Measurements from ENCODE around the gene DHX32.

The DHX32 gene

GRCh38 chr10:125822878-125823662, 58.0 kb downstream of the DHX32 start, which contains the start of the genes BCCIP and UROS:
TSS of gene BCCIP (plus strand) at chr10:125823546. CDS start at chr10:125823558, 12 bp downstream.
TSS of gene UROS (minus strand) at chr10:125823258. CDS start at chr10:125816499, 6,759 bp downstream.
- H2BK120ac ChIP-seq (ENCODE audit: low read depth, low read length), result no peak within 1 kb of the TSS
- H3K36me3 ChIP-seq (replicated peaks in 1 of 2; ENCODE audit: control insufficient read depth in 2 of 2, insufficient read depth in 2 of 2, low read length in 2 of 2), result peaks cover 2 to 45% of the 10 kb centered on the region in 2 donors
- peak within 1 kb of the TSS; percentile 51 for H3K14ac ChIP-seq (ENCODE audit: low read length)
- peak within 1 kb of the TSS; percentile 96 for H3K18ac ChIP-seq (ENCODE audit: low read length)
- H4K91ac ChIP-seq (ENCODE audit: low read depth, low read length, poor library complexity), result peak within 1 kb of the TSS; percentile 18
- H2AK5ac ChIP-seq (ENCODE audit: low read depth, low read length), result peak within 1 kb of the TSS; percentile 33
- no peak within 1 kb of the TSS for H4K8ac ChIP-seq (ENCODE audit: low read depth, low read length)
- H3K27me3 ChIP-seq (ENCODE audit: control insufficient read depth in 3 of 3, insufficient read depth in 3 of 3, low read depth in 1 of 3, low read length in 3 of 3), result no peaks in the 10 kb centered on the region
- peak within 1 kb of the TSS; percentile 90 for H2AFZ ChIP-seq (ENCODE audit: low read length)
- H3K9ac ChIP-seq (ENCODE audit: low read depth, low read length, poor library complexity), result peak within 1 kb of the TSS; percentile 96
- peaks cover 3% of the 10 kb centered on the region for H3K79me1 ChIP-seq (ENCODE audit: low read depth, low read length)
- peak within 1 kb of the TSS; percentile 66 for H3K23ac ChIP-seq (ENCODE audit: low read depth, low read length, poor library complexity)
- peaks cover 1 to 3% of the 10 kb centered on the region in 2 donors for H3K4me1 ChIP-seq (ENCODE audit: control insufficient read depth in 2 of 2, insufficient read depth in 1 of 2, low read depth in 1 of 2, low read length in 2 of 2)
- no peak within 1 kb of the TSS for H3K4ac ChIP-seq (ENCODE audit: low read length)
- WGBS, 2 donors (ENCODE audit: extremely low coverage in 2 of 2, insufficient read length in 2 of 2, insufficient replicate concordance in 1 of 2), result no CpG with 5 or more reads among the region's 74 CpGs
- peak within 1 kb of the TSS; percentile 82 for H3K4me2 ChIP-seq (ENCODE audit: insufficient read depth, low read length, poor library complexity, severe bottlenecking)
- H3K27ac ChIP-seq (replicated peaks; ENCODE audit: low read length), result peak within 1 kb of the TSS; percentile 60
- no peak within 1 kb of the TSS for H2BK12ac ChIP-seq (ENCODE audit: low read length)
- H3K4me3 ChIP-seq (ENCODE audit: low read length in 2 of 2), result peak within 1 kb of the TSS; percentile 71 to 91
- H3K9me3 ChIP-seq (replicated peaks in 1 of 2; ENCODE audit: control insufficient read depth in 2 of 2, insufficient read depth in 1 of 2, low read depth in 1 of 2, low read length in 2 of 2), result no peaks in the 10 kb centered on the region
- no peak within 1 kb of the TSS for H2BK15ac ChIP-seq (ENCODE audit: low read length)
- H2BK5ac ChIP-seq (ENCODE audit: low read length), result peak within 1 kb of the TSS; percentile 69
- DNase-seq (ENCODE audit: low spot score), result peak; percentile 94

- Histone ChIP-seq H3K14ac (ENCODE audit: low read length) (no peak overlapping the region), H3K27me3 (ENCODE audit: control insufficient read depth in 3 of 3, insufficient read depth in 3 of 3, low read depth in 1 of 3, low read length in 3 of 3) (no peaks in the 10 kb centered on the region), H3K4me1 (ENCODE audit: control insufficient read depth in 2 of 2, insufficient read depth in 1 of 2, low read depth in 1 of 2, low read length in 2 of 2) (peaks cover 1 to 3% of the 10 kb centered on the region in 2 donors), H3K36me3 (replicated peaks in 1 of 2; ENCODE audit: control insufficient read depth in 2 of 2, insufficient read depth in 2 of 2, low read length in 2 of 2) (peaks cover 0 to 23% of the 10 kb centered on the region in 2 donors), H4K8ac (ENCODE audit: low read depth, low read length) (no peak overlapping the region), H2BK15ac (ENCODE audit: low read length) (no peak overlapping the region), H4K91ac (ENCODE audit: low read depth, low read length, poor library complexity) (no peak overlapping the region), H2BK12ac (ENCODE audit: low read length) (no peak overlapping the region), H3K27ac (replicated peaks; ENCODE audit: low read length) (no peak overlapping the region), H3K4me3 (ENCODE audit: low read length in 2 of 2) (no peak overlapping the region), H3K4me2 (ENCODE audit: insufficient read depth, low read length, poor library complexity, severe bottlenecking) (no peak overlapping the region), H2AFZ (ENCODE audit: low read length) (no peak overlapping the region), H2BK120ac (ENCODE audit: low read depth, low read length) (no peak overlapping the region), H3K23ac (ENCODE audit: low read depth, low read length, poor library complexity) (no peak overlapping the region), H2AK5ac (ENCODE audit: low read depth, low read length) (no peak overlapping the region), H3K18ac (ENCODE audit: low read length) (no peak overlapping the region), H3K79me1 (ENCODE audit: low read depth, low read length) (peaks cover 3% of the 10 kb centered on the region), H3K4ac (ENCODE audit: low read length) (no peak overlapping the region), H3K9me3 (replicated peaks in 1 of 2; ENCODE audit: control insufficient read depth in 2 of 2, insufficient read depth in 1 of 2, low read depth in 1 of 2, low read length in 2 of 2) (no peaks in the 10 kb centered on the region), H2BK5ac (ENCODE audit: low read length) (no peak overlapping the region), H3K9ac (ENCODE audit: low read depth, low read length, poor library complexity) (no peak overlapping the region)
- no CpG with 5 or more reads among the region's 1 CpG for WGBS, 2 donors (ENCODE audit: extremely low coverage in 2 of 2, insufficient read length in 2 of 2, insufficient replicate concordance in 1 of 2)
- no peak for DNase-seq (ENCODE audit: low spot score)
These were observed 60.4 kb downstream of the DHX32 start for GRCh38 chr10:125820701-125821100.

GRCh38 chr10:125817337-125817946, 63.6 kb downstream of the DHX32 start:
- no peak overlapping the region for H3K4me2 ChIP-seq (ENCODE audit: insufficient read depth, low read length, poor library complexity, severe bottlenecking)
- no peak for DNase-seq (ENCODE audit: low spot score)

GRCh38 chr10:125816548-125816947, 64.5 kb downstream of the DHX32 start:
- H3K79me1 ChIP-seq (ENCODE audit: low read depth, low read length), result peaks cover 2% of the 10 kb centered on the region
- H3K9ac ChIP-seq (ENCODE audit: low read depth, low read length, poor library complexity), result no peak overlapping the region
- no peak overlapping the region for H3K14ac ChIP-seq (ENCODE audit: low read length)
- no peaks in the 10 kb centered on the region for H3K27me3 ChIP-seq (ENCODE audit: control insufficient read depth in 3 of 3, insufficient read depth in 3 of 3, low read depth in 1 of 3, low read length in 3 of 3)
- H3K27ac ChIP-seq (replicated peaks; ENCODE audit: low read length), result no peak overlapping the region
- H3K4me3 ChIP-seq (ENCODE audit: low read length in 2 of 2), result no peak overlapping the region
- H4K8ac ChIP-seq (ENCODE audit: low read depth, low read length), result no peak overlapping the region
- H2BK12ac ChIP-seq (ENCODE audit: low read length), result no peak overlapping the region
- H3K4me1 ChIP-seq (ENCODE audit: control insufficient read depth in 2 of 2, insufficient read depth in 1 of 2, low read depth in 1 of 2, low read length in 2 of 2), result no peaks in the 10 kb centered on the region
- H3K18ac ChIP-seq (ENCODE audit: low read length), result no peak overlapping the region
- no peak for DNase-seq (ENCODE audit: low spot score)
- no CpG with 5 or more reads among the region's 4 CpGs for WGBS, 2 donors (ENCODE audit: extremely low coverage in 2 of 2, insufficient read length in 2 of 2, insufficient replicate concordance in 1 of 2)
- H2AK5ac ChIP-seq (ENCODE audit: low read depth, low read length), result no peak overlapping the region
- no peak overlapping the region for H3K23ac ChIP-seq (ENCODE audit: low read depth, low read length, poor library complexity)
- no peak overlapping the region for H3K4ac ChIP-seq (ENCODE audit: low read length)
- H3K4me2 ChIP-seq (ENCODE audit: insufficient read depth, low read length, poor library complexity, severe bottlenecking), result no peak overlapping the region
- no peaks in the 10 kb centered on the region for H3K9me3 ChIP-seq (replicated peaks in 1 of 2; ENCODE audit: control insufficient read depth in 2 of 2, insufficient read depth in 1 of 2, low read depth in 1 of 2, low read length in 2 of 2)
- H2BK5ac ChIP-seq (ENCODE audit: low read length), result no peak overlapping the region
- no peak overlapping the region for H2BK120ac ChIP-seq (ENCODE audit: low read depth, low read length)
- no peak overlapping the region for H4K91ac ChIP-seq (ENCODE audit: low read depth, low read length, poor library complexity)
- H2AFZ ChIP-seq (ENCODE audit: low read length), result no peak overlapping the region
- H2BK15ac ChIP-seq (ENCODE audit: low read length), result no peak overlapping the region
- peaks cover 7 to 47% of the 10 kb centered on the region in 2 donors for H3K36me3 ChIP-seq (replicated peaks in 1 of 2; ENCODE audit: control insufficient read depth in 2 of 2, insufficient read depth in 2 of 2, low read length in 2 of 2)

More at GRCh38 chr10:125817337-125817946, 63.6 kb downstream of the DHX32 start:
- H3K27me3 ChIP-seq (ENCODE audit: control insufficient read depth in 3 of 3, insufficient read depth in 3 of 3, low read depth in 1 of 3, low read length in 3 of 3), result no peaks in the 10 kb centered on the region
- H4K8ac ChIP-seq (ENCODE audit: low read depth, low read length), result no peak overlapping the region
- no CpG with 5 or more reads among the region's 6 CpGs for WGBS, 2 donors (ENCODE audit: extremely low coverage in 2 of 2, insufficient read length in 2 of 2, insufficient replicate concordance in 1 of 2)
- no peak overlapping the region for H3K4me3 ChIP-seq (ENCODE audit: low read length in 2 of 2)
- no peak overlapping the region for H3K9ac ChIP-seq (ENCODE audit: low read depth, low read length, poor library complexity)
- H3K18ac ChIP-seq (ENCODE audit: low read length), result no peak overlapping the region
- no peaks in the 10 kb centered on the region for H3K9me3 ChIP-seq (replicated peaks in 1 of 2; ENCODE audit: control insufficient read depth in 2 of 2, insufficient read depth in 1 of 2, low read depth in 1 of 2, low read length in 2 of 2)
- H4K91ac ChIP-seq (ENCODE audit: low read depth, low read length, poor library complexity), result no peak overlapping the region
- no peak overlapping the region for H2BK120ac ChIP-seq (ENCODE audit: low read depth, low read length)
- H3K4me1 ChIP-seq (ENCODE audit: control insufficient read depth in 2 of 2, insufficient read depth in 1 of 2, low read depth in 1 of 2, low read length in 2 of 2), result no peaks in the 10 kb centered on the region
- peaks cover 7 to 42% of the 10 kb centered on the region in 2 donors for H3K36me3 ChIP-seq (replicated peaks in 1 of 2; ENCODE audit: control insufficient read depth in 2 of 2, insufficient read depth in 2 of 2, low read length in 2 of 2)
- H3K23ac ChIP-seq (ENCODE audit: low read depth, low read length, poor library complexity), result no peak overlapping the region
- H2BK15ac ChIP-seq (ENCODE audit: low read length), result no peak overlapping the region
- no peak overlapping the region for H3K27ac ChIP-seq (replicated peaks; ENCODE audit: low read length)
- no peak overlapping the region for H2BK12ac ChIP-seq (ENCODE audit: low read length)
- no peak overlapping the region for H3K4ac ChIP-seq (ENCODE audit: low read length)
- no peak overlapping the region for H2AK5ac ChIP-seq (ENCODE audit: low read depth, low read length)
- no peak overlapping the region for H2BK5ac ChIP-seq (ENCODE audit: low read length)
- H3K14ac ChIP-seq (ENCODE audit: low read length), result no peak overlapping the region
- H3K79me1 ChIP-seq (ENCODE audit: low read depth, low read length), result peaks cover 2% of the 10 kb centered on the region
- H2AFZ ChIP-seq (ENCODE audit: low read length), result no peak overlapping the region

All from neuronal stem cell (in vitro differentiated cells).